ENCODE measurements around the gene SMAD5.

The SMAD5 gene

GRCh38 chr5:136195971-136196820, 63.6 kb downstream of the SMAD5 start:
- DNase-seq (ENCODE audit: low read depth in 2 of 2): no peak

GRCh38 chr5:136197462-136198142, 65.0 kb downstream of the SMAD5 start:
- DNase-seq (ENCODE audit: low read depth in 2 of 2): no peak

- no peak for DNase-seq (ENCODE audit: low read depth in 2 of 2)
These were observed 65.8 kb downstream of the SMAD5 start for GRCh38 chr5:136198453-136198852.

- DNase-seq (ENCODE audit: low read depth in 2 of 2): no peak
These were observed 66.8 kb downstream of the SMAD5 start for GRCh38 chr5:136199408-136199807.

GRCh38 chr5:136200130-136200529, 67.5 kb downstream of the SMAD5 start:
- DNase-seq (ENCODE audit: low read depth in 2 of 2): no peak

GRCh38 chr5:136200761-136201160, 68.1 kb downstream of the SMAD5 start:
- DNase-seq (ENCODE audit: low read depth in 2 of 2): no peak

- no peak for DNase-seq (ENCODE audit: low read depth in 2 of 2)
These were observed 69.2 kb downstream of the SMAD5 start for GRCh38 chr5:136201870-136202269.

- no peak for DNase-seq (ENCODE audit: low read depth in 2 of 2)
These were observed 70.0 kb downstream of the SMAD5 start for GRCh38 chr5:136202469-136203205.

- no peak for DNase-seq (ENCODE audit: low read depth in 2 of 2)
These were observed 70.8 kb downstream of the SMAD5 start for GRCh38 chr5:136203303-136203922.

- DNase-seq (ENCODE audit: low read depth in 2 of 2): no peak
These were observed 72.5 kb downstream of the SMAD5 start for GRCh38 chr5:136205061-136205702.

- no peak for DNase-seq (ENCODE audit: low read depth in 2 of 2)
These were observed 73.3 kb downstream of the SMAD5 start for GRCh38 chr5:136205941-136206340.

GRCh38 chr5:136206361-136206760, 73.7 kb downstream of the SMAD5 start:
- no peak for DNase-seq (ENCODE audit: low read depth in 2 of 2)

GRCh38 chr5:136207631-136208030, 75.0 kb downstream of the SMAD5 start:
- no peak for DNase-seq (ENCODE audit: low read depth in 2 of 2)

GRCh38 chr5:136208916-136209315, 76.3 kb downstream of the SMAD5 start:
- no peak for DNase-seq (ENCODE audit: low read depth in 2 of 2)

- no peak for DNase-seq (ENCODE audit: low read depth in 2 of 2)
These were observed 76.8 kb downstream of the SMAD5 start for GRCh38 chr5:136209346-136209910.

- no peak for DNase-seq (ENCODE audit: low read depth in 2 of 2)
These were observed 77.6 kb downstream of the SMAD5 start for GRCh38 chr5:136210259-136210658.

GRCh38 chr5:136211282-136212040, 78.8 kb downstream of the SMAD5 start:
- no peak for DNase-seq (ENCODE audit: low read depth in 2 of 2)

GRCh38 chr5:136212252-136212721, 79.6 kb downstream of the SMAD5 start:
- DNase-seq (ENCODE audit: low read depth in 2 of 2): peak; percentile 4 to 8

GRCh38 chr5:136213919-136214493, 81.4 kb downstream of the SMAD5 start:
- no peak for DNase-seq (ENCODE audit: low read depth in 2 of 2)

- no peak for DNase-seq (ENCODE audit: low read depth in 2 of 2)
These were observed 83.2 kb downstream of the SMAD5 start for GRCh38 chr5:136215812-136216211.

Measured in stimulated activated CD8-positive, alpha-beta memory T cell treated with anti-CD3 and anti-CD28 coated beads, Interleukin-15, amount 100 ng/mL, for 48 hours (primary cell).